Fibroblast of peridontal ligament (primary cell): Measurements from ENCODE around the gene SOS2.
A peak's percentile ranks its signal among the peaks of the same experiment; 100 is the strongest.

Experiments
- DNase-seq: peaks from one replicate; pipeline ENCODE4 v3.0.0-alpha.2; 2010; ENCODE audit errors: extremely low read depth

SOS2 gene

DNA sequence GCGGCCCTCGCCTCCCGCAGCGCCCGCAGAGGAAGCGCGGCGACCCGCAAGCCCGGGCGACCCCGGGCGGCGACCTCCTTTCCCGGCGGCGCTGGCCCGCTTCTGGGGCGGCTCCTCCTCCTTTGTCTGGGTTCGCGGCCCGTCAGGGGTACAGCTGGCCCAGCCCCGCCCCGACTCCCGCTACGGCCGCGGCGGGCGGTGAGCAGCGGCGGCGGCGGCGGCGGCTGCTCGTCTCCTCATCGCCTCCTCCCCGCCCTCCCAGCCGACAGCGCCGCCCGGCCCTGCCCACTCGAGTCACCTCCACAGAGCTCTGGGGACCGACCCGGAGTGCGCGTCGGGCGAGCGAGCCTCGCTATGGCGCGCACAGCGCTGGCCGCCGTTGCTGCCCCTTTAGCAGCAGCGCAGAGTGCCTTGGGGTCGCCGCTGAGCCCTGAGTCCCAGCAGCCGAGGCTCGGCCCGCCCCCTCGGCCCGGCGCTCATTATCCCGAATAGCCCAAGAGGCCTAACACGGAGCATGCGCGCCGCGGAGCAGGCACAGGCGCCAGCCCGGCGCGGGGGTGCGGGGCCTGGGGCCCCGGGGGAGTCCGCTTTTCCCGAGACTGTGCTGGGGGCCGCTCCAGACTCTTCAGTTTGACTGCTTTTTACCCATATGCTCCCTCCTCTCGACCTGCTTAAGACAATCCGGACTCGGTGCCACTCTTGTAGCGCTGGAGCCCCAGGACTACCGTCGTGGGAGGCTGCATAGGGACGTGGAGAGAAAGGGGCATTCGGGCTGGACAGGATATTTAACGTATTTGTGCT is at the start of gene SOS2:
Gene SOS2 (minus strand): TSS at position 104 of the 801 bp plus-strand sequence. CDS start 295 bp downstream, outside the sequence.
- peak; percentile 73 for DNase-seq

DNA sequence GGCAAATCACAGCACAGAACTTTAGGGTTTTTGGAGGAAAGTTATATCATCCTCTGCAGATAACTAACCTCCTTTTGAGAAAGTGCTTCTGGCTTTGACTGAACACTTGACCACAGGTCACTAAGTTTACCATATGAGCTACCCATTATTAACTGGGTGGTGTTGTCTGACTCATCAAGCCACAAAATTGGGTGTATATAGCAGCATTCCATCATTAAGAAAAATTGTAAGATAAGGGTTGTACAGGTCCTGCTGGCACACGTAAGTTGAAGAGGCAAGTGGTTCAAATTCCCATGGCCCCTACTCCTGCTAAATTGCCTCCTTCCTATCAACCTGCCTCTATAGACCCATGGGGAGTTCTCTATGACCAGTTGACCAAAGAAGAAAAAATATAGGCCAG is 41.1 kb upstream of the SOS2 start:
- no peak for DNase-seq

GRCh38 chr14:50270932-50271331 is 39.6 kb upstream of the SOS2 start:
- DNase-seq: no peak

DNA sequence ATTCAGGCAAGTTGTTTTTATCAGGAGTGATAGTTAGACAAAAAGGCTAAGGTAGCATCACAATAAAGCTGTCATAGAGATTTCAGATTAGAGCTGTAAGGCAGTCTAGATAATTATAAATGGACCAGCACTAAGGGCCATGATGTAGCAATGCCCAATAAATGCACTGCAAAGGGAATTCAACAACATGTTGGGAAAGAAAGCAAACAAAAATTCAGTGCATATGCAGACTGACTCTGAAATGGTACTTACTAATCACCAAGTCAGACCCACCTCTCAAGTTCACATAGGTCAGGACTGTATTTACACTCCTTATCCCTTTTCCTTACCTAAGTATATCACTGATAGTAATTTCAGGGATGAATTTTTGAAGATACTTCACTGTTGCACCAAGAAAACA is 33.7 kb upstream of the SOS2 start:
- DNase-seq: no peak

DNA sequence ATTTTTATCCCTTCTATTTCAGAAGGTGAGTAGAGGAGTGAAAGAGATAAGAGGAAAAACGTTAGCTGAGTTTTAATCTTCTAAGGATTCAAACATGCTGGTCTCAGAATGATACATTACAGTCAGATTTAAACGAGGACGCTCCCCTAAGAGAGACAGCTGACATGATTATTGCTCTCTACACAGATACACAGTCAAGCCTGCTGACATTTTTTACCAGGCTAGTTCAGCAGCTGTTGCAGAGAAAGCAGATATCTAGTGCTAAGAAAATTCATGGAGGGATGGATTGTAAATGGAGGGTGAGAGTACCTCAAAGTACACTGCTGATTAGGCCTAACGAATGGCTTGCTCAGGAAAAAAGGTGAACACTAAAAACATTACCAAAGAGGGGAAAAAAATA is 31.9 kb upstream of the SOS2 start:
- no peak for DNase-seq

DNA sequence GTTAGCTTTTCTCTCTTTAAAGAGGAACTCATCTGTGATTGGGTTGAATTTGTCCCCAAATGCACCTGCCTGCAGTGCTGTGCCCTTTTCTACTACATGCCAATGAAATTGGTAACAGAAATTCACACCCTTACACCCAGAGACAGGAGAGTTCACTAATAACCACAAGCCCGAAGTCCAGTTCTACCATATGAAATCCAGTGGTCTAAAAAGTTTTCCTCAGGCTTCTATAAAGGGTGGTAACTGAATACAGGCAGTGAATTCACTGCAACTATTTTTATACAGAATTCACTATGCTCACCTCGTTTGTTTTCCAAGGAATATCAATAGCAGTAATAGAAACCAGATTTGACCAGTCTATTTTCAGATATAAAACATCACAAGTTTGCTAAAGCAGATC is 31.5 kb upstream of the SOS2 start:
- DNase-seq: no peak

DNA sequence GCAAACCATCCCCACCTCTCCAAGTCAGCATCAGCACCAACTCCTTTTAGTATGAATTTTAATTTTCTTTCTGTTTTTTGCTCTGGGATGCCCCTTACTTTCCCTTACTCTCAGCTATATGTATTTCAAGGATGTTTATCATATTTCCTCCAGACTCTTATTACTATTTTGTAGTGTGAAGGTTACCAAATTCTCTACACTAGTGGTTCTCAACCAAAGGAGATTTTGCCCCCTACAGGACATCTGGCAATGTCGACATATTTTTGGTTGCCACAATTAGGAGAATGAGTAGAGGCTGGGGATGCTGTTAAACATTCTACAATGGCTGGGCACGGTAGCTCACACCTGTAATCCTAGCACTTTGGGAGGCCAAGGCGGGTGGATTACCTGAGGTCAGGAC is 29.1 kb upstream of the SOS2 start:
- DNase-seq: peak; percentile 67

DNA sequence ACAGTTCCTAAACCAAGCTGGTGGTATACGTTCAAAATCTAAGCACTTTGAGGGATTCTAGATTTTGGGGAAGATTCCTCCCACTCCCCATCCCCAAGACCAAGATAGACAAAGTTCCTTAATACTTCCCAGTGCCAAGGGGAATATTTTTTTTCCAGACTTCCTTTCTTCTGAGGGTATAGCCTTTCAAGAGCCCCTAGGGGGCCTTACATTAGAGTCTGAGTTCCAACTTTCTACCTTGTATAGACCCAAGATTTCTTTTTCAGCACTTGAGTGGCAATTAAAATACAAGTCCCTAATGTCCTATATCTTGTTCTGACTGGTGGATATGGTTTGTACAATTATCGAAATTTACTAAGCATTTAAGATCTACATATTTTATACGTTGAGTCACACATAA is 28.7 kb upstream of the SOS2 start:
- no peak for DNase-seq

DNA sequence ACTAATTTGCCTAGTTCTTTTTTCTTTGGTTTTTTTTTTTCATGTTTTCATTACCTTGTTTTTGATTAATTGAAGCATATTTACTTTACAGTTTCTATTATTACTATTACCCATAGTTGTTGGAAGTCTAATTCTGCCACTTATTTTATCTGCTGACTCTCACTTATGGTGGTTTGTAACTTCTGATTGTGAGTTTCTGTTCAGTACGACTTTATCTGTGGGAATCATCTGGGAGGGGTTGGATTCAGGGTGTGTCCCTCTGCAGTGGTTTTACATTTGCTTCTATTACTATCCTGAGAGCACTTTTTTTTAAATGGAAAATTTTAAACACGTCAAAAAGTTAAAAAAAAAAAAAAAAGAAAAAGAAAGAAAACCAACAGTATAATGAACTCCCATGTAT is 26.4 kb upstream of the SOS2 start:
- no peak for DNase-seq

- no peak for DNase-seq
These were observed 22.9 kb upstream of the SOS2 start for GRCh38 chr14:50254248-50254647.

DNA sequence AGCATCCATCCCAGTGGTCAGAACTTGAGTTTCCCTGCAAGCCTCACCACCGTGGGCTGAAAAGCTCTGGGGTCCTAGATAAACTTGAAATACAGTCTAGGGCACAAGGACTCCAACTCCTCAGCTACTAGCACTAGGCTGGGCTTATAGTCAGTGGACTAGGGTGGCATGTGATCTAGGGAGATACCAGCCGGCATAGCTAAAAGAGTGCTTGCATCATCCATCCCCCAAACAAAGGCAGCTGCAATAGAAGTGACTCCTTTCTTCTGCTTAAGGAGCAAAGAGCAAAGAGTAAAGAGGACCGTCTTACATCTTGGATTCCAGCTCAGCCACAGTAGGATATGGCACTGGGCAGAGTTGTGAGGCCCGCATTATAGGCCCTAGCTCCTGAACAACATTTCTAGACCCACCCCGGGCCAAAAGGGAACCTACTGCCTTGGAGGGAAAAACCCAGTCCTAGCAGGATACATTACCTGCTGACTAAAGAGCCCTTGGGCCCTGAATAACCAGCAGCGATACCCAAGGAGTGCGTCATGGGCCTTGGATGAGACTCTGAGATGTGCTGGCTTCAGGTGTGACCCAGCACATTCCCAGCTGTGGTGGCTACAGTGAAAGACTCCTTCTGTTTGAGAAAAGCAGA is 17.9 kb upstream of the SOS2 start:
- no peak for DNase-seq

GRCh38 chr14:50247245-50247644 is 15.9 kb upstream of the SOS2 start:
- no peak for DNase-seq

DNA sequence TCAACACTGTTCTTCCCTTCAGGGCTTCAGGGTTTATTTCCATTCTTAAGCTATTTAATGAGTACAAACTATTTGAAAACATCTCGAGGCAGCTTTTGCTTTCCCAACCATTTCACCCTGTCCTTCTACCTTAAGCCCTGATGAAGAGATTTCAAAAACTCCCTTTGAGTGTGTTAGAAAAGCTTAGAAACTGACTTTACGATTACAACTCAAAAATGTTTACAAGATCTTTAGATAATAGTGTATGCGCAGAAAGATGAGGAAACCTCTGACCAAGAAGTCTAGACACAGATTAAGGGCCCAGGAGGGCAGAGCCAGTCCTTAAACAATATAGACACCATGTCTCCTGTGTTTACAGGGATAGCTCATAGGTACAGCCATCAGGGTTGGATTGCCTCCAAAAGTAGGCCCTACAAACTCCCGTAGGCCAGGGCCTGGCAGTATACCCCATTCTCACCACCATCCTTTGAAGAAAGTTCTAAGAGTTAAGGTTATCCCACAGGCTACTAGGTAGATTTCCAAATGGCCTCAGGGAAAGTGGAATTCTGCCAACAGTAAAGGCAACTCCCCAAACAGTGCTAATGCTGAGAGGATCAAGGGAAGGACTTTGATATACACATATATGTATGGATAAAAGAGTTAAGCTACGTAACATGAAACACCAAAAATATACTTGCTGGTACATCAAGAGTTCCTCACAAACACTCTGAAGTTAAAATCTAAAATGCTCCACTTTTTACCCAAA is 11.4 kb upstream of the SOS2 start:
- no peak for DNase-seq

DNA sequence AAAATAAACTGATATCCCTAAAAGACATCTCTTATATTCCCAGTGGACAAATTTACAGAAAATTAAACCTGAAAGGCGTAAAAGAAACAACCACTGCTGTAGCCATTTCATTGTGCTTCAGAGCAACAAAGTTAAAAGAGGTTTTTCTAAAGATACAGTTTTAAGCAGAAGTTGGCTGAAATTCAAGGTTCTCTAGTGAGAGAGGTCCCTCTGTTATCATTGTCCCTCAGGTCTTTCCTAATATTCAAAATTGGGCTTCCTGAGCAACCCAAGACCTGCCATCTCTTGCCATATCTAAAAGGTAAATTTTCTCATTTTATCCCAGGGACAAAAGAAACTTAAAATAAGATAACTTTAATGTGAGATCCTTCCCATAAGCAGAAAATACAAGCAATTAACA is 10.7 kb upstream of the SOS2 start:
- DNase-seq: no peak

DNA sequence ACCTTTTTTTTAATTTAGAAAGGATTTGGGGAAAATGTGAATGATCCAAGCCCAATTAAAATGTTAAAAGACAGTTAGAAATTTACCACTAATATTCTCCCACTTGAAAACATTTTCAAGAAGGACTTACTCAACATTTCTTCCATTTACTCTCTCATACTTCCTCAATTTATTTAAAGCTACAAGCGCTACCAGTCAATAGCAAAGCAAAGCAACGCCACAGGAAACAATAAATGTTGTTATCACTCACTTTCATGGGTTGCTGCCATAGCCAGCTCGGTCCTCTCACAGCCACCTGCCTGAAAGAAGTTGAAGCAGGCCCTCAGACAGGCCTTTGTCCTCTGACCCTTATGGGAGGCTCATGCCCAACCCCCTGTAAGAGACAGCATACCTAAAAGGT is 6.0 kb upstream of the SOS2 start:
- no peak for DNase-seq

GRCh38 chr14:50233951-50234250 is 2.5 kb upstream of the SOS2 start:
- DNase-seq: no peak

DNA sequence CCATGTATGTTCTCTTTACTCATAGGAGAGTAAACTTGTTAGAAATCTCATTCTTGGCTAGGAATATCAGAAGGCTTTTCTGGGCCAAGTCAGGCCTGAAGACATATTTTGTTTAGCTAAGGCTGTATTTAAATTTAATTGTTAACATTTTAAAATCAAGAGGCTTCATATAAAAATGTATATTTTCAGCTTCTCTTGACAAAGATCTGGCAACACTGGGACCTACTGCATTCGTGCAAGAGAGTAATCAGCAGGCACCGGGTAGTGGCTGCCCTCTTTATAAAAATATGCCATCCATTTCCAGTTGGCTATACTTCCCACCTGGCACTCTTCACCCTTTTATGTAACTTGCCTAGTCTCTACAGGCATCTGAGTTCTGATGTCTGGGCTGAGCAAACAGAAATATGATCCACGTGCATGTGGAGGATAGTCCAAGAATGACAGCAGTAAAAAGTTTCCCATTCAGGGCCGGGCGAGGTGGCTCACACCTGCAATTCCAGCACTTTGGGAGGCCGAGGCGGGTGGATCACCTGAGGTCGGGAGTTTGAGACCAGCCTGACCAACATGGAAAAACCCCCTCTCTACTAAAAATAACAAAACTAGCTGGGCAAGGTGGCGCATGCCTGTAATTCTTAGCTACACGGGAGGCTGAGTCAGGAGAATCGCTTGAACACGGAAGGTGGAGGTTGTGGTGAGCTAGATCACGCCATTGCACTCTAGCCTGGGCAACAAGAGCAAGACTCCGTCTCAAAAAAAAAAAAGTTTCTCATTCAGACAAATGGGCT is 2.0 kb upstream of the SOS2 start:
- peak; percentile 24 for DNase-seq

GRCh38 chr14:50232276-50232642 is 881 bp upstream of the SOS2 start:
- DNase-seq: no peak

- peak; percentile 74 for DNase-seq
These were observed 490 bp downstream of the SOS2 start for GRCh38 chr14:50230701-50231474.

- peak; percentile 10 for DNase-seq
These were observed 1.0 kb downstream of the SOS2 start for GRCh38 chr14:50230401-50230700.

- no peak for DNase-seq
These were observed 1.7 kb downstream of the SOS2 start for GRCh38 chr14:50229681-50230080.

- no peak for DNase-seq
These were observed 3.1 kb downstream of the SOS2 start for GRCh38 chr14:50228313-50228712.
